ENCODE measurements around the gene UTF1. TPM values are rescaled to one million over a fixed set of nuclear protein-coding genes. Genes with fewer than 3 reads are reported as not detected.

UTF1 gene
- total and polyA plus RNA-seq, 10 donors = 0.10 to 0.54 (median 0.32) TPM; not detected in 4

DNA sequence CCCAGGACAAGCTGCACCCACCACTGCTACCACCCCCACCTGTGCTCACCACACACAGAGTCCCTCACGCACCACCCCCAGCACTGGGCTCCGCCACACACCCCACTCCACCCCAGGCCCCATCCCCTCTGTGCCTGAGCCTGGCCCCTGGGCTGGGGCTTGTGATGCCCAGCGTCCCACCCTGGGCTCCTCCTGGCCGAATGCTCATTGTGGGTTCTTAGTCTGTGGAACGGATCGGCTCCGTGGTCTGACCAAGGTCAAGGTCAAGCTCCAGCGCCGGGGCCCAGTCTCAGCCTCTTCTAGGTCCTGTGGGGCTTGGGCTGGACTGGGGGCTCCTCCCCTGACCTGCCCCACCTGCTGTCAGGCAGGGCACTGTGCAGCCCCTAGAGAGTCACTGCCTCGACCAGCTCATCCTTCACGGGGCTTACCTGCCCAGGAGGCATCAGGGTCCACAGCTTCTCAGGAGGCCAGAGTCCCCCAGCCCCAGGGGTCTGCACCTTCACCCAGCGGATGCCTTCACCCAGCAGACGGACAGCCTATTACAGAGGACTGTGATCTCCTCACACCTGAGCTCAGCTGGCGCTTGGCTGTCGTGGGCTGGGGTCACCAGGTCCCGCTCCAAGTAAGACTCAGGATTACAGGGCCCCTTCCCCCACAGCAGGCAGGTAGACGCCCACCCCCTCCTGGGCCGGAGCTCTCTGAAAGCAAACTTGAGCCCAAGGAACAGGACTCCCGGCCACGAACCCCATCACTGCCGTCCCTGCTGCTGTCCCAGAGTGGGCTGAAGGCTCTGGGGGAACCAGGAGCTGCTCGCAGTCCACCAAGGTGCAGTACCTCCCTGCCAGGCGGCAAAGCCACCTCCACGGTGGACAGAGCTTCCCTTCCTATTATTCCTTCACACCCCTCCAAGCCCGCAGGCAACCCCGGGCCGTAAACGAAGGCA, 15.3 kb upstream of the UTF1 start:
- Histone ChIP-seq H3K4me3 (no peak overlapping the region), H3K27ac (no peak overlapping the region), H3K27me3 (replicated peaks in 1 of 7) (peaks cover 0 to 70% (median 5%) of the 10 kb centered on the region in 7 donors), H3K4me1 (no peaks in the 10 kb centered on the region), H3K36me3 (no peaks in the 10 kb centered on the region), H3K9me3 (no peaks in the 10 kb centered on the region)
- DNase-seq = no peak
- intact Hi-C loops (cut with DNase I; ENCODE audit: low total_unique reads) = no loop called here
- TF ChIP-seq POLR2AphosphoS5 (IDR thresholded peaks at IDR 0.05) (no peak), POLR2A (IDR thresholded peaks at IDR 0.05) (no peak)
- TF ChIP-seq, protein P1, sequence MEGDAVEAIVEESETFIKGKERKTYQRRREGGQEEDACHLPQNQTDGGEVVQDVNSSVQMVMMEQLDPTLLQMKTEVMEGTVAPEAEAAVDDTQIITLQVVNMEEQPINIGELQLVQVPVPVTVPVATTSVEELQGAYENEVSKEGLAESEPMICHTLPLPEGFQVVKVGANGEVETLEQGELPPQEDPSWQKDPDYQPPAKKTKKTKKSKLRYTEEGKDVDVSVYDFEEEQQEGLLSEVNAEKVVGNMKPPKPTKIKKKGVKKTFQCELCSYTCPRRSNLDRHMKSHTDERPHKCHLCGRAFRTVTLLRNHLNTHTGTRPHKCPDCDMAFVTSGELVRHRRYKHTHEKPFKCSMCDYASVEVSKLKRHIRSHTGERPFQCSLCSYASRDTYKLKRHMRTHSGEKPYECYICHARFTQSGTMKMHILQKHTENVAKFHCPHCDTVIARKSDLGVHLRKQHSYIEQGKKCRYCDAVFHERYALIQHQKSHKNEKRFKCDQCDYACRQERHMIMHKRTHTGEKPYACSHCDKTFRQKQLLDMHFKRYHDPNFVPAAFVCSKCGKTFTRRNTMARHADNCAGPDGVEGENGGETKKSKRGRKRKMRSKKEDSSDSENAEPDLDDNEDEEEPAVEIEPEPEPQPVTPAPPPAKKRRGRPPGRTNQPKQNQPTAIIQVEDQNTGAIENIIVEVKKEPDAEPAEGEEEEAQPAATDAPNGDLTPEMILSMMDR (IDR thresholded peaks at IDR 0.05 in 8 of 11, conservative IDR thresholded peaks at IDR 0.05 in 3 of 11) = no peak
- WGBS, 5 donors = 81 to 87% (median 84%) methylated on average over 14 to 28 of the region's 28 CpGs

DNA sequence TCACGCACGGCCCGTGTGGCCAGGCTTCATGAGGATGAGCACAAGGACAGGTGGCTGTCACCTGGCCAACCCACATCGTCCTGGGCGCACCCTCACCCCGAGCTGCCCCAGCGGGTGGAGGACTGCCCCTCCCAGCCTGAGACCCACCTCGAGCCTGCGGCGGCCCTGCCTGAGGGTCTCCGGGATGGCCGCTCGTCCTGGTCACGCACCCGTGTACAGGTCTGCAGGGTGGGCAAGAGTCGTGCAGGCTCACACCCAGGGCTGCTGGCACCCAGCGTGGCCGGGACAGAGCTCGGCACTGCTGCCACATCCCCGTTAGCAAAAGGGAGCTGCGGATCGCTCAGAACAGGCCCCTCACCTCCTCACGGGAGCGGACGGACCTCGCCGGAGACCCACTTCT, 14.4 kb upstream of the UTF1 start:
- TF ChIP-seq, protein P1 (IDR thresholded peaks at IDR 0.05 in 8 of 11, conservative IDR thresholded peaks at IDR 0.05 in 3 of 11) = no peak
- TF ChIP-seq POLR2AphosphoS5 (IDR thresholded peaks at IDR 0.05) (no peak), POLR2A (IDR thresholded peaks at IDR 0.05) (no peak)
- no peak for DNase-seq
- Histone ChIP-seq H3K27ac (no peak overlapping the region), H3K4me3 (no peak overlapping the region), H3K27me3 (replicated peaks in 1 of 7) (peaks cover 0 to 73% (median 8%) of the 10 kb centered on the region in 7 donors), H3K9me3 (no peaks in the 10 kb centered on the region), H3K36me3 (no peaks in the 10 kb centered on the region), H3K4me1 (no peaks in the 10 kb centered on the region)
- intact Hi-C loops (cut with DNase I; ENCODE audit: low total_unique reads) = no loop called here
- 87 to 95% (median 92%) methylated on average over 17 to 27 of the region's 27 CpGs for WGBS, 5 donors

DNA sequence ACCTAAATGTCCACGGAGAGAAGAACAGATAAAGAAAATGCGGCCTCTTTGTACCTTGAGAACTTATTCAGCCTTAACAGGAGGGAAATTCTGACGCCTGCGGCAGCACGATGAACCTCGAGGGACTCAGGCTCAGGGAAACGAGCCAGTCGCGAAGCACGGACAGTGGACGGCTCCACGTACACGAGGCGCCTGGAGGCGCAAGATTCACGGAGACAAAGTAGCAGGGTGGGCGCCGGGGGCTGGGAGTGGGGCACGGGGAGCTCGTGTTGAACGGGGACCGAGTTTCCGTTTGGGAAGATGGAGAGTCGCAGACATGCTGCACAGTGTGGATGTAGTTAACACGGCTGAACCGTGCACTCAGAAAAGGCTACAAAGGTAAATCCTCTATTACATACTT, 13.2 kb upstream of the UTF1 start:
- H3K4me3 ChIP-seq = no peak overlapping the region
- TF ChIP-seq POLR2AphosphoS5 (IDR thresholded peaks at IDR 0.05) = no peak
- TF ChIP-seq POLR2A (IDR thresholded peaks at IDR 0.05) = no peak
- TF ChIP-seq, protein P1 (IDR thresholded peaks at IDR 0.05 in 8 of 11, conservative IDR thresholded peaks at IDR 0.05 in 3 of 11) = no peak
- H3K36me3 ChIP-seq = no peaks in the 10 kb centered on the region
- intact Hi-C loops (cut with DNase I; ENCODE audit: low total_unique reads) = no loop called here
- peaks cover 0 to 72% (median 15%) of the 10 kb centered on the region in 7 donors for H3K27me3 ChIP-seq (replicated peaks in 1 of 7)
- no peak for DNase-seq
- no peaks in the 10 kb centered on the region for H3K9me3 ChIP-seq
- WGBS, 5 donors = 80 to 88% (median 83%) methylated on average over 26 of the region's 26 CpGs
- H3K27ac ChIP-seq = no peak overlapping the region
- H3K4me1 ChIP-seq = no peaks in the 10 kb centered on the region
